Neuronal stem cell (in vitro differentiated cells): ENCODE measurements around the gene NR3C2.

Experiments
- DNase-seq: peaks from one replicate; pipeline ENCODE4 v3.0.0-alpha.2; 2013; ENCODE audit warnings: low spot score
- H2AFZ ChIP-seq: one replicate; pipeline ENCODE4 v1.6.1; 2013; ENCODE audit warnings: mild to moderate bottlenecking, low read length, inconsistent platforms
- H2AK5ac ChIP-seq: 2 replicates; pipeline ENCODE4 v1.6.1; 2013; ENCODE audit warnings: low read depth, mild to moderate bottlenecking, inconsistent platforms, low read length, moderate library complexity, mixed read lengths
- H2BK120ac ChIP-seq: 2 replicates; pipeline ENCODE4 v1.6.1; 2013; ENCODE audit warnings: low read depth, mild to moderate bottlenecking, inconsistent platforms, low read length, moderate library complexity, mixed read lengths
- H2BK12ac ChIP-seq: one replicate; pipeline ENCODE4 v1.6.1; 2013; ENCODE audit warnings: low read length, inconsistent platforms
- H2BK15ac ChIP-seq: 2 replicates; pipeline ENCODE4 v1.6.1; 2013; ENCODE audit warnings: mild to moderate bottlenecking, low read length, inconsistent platforms, mixed read lengths
- H2BK5ac ChIP-seq: one replicate; pipeline ENCODE4 v1.6.1; 2013; ENCODE audit warnings: inconsistent platforms, mild to moderate bottlenecking, low read length, moderate library complexity
- H3K14ac ChIP-seq: one replicate; pipeline ENCODE4 v1.6.1; 2013; ENCODE audit warnings: low read length, inconsistent platforms
- H3K18ac ChIP-seq: 2 replicates; pipeline ENCODE4 v1.6.1; 2013; ENCODE audit warnings: low read length, inconsistent platforms
- H3K23ac ChIP-seq: 2 replicates; pipeline ENCODE4 v1.6.1; 2013; ENCODE audit warnings: low read depth, mild to moderate bottlenecking, mixed read lengths, low read length, inconsistent platforms; ENCODE audit not compliant: poor library complexity
- H3K27ac ChIP-seq: replicated peaks from 3 replicates; pipeline ENCODE4 v1.5.1; 2013; ENCODE audit warnings: low read length, inconsistent platforms
- H3K27me3 ChIP-seq, 3 experiments: 2 replicates each; pipeline ENCODE4 v1.6.1; 2013; ENCODE audit warnings: low read length in 3 of 3, mild to moderate bottlenecking in 2 of 3, inconsistent platforms in 1 of 3, low read depth in 1 of 3, mixed read lengths in 1 of 3, moderate library complexity in 1 of 3; ENCODE audit not compliant: control insufficient read depth in 3 of 3, insufficient read depth in 3 of 3
- H3K36me3 ChIP-seq, 2 donors: replicated peaks in 1 of 2; 2 replicates each; pipeline ENCODE4 v1.6.1; 2013; ENCODE audit warnings: low read length in 2 of 2; ENCODE audit not compliant: control insufficient read depth in 2 of 2, insufficient read depth in 2 of 2
- H3K4ac ChIP-seq: 2 replicates; pipeline ENCODE4 v1.6.1; 2013; ENCODE audit warnings: inconsistent platforms, mild to moderate bottlenecking, low read length, moderate library complexity
- H3K4me1 ChIP-seq, 2 donors: 1 replicate in 1 of 2; 2 replicates in 1 of 2; pipeline ENCODE4 v1.6.1; 2013; ENCODE audit warnings: low read length in 2 of 2, low read depth in 1 of 2; ENCODE audit not compliant: control insufficient read depth in 2 of 2, insufficient read depth in 1 of 2
- H3K4me2 ChIP-seq: one replicate; pipeline ENCODE4 v1.6.1; 2013; ENCODE audit warnings: mild to moderate bottlenecking, low read length, inconsistent platforms; ENCODE audit not compliant: insufficient read depth, poor library complexity, severe bottlenecking
- H3K4me3 ChIP-seq, 2 donors: 2 replicates each; pipeline ENCODE4 v1.5.1; 2013; ENCODE audit warnings: low read length in 2 of 2, mild to moderate bottlenecking in 2 of 2, inconsistent platforms in 1 of 2, moderate library complexity in 1 of 2
- H3K79me1 ChIP-seq: one replicate; pipeline ENCODE4 v1.6.1; 2013; ENCODE audit warnings: low read depth, mild to moderate bottlenecking, inconsistent platforms, low read length, moderate library complexity
- H3K9ac ChIP-seq: one replicate; pipeline ENCODE4 v1.6.1; 2013; ENCODE audit warnings: mild to moderate bottlenecking, low read depth, low read length, inconsistent platforms; ENCODE audit not compliant: poor library complexity
- H3K9me3 ChIP-seq, 2 donors: replicated peaks in 1 of 2; 2 replicates each; pipeline versions ENCODE3 to v1.6.1; 2013; ENCODE audit warnings: low read length in 2 of 2, mild to moderate bottlenecking in 2 of 2, inconsistent platforms in 1 of 2, low read depth in 1 of 2, mixed read lengths in 1 of 2, moderate library complexity in 1 of 2; ENCODE audit not compliant: control insufficient read depth in 2 of 2, insufficient read depth in 1 of 2
- H4K8ac ChIP-seq: one replicate; pipeline ENCODE4 v1.6.1; 2013; ENCODE audit warnings: low read depth, mild to moderate bottlenecking, inconsistent platforms, low read length, moderate library complexity
- H4K91ac ChIP-seq: one replicate; pipeline ENCODE4 v1.6.1; 2013; ENCODE audit warnings: low read length, low read depth, mild to moderate bottlenecking, inconsistent platforms; ENCODE audit not compliant: poor library complexity
- WGBS, 2 donors: extraction: QIAGEN DNeasy Blood & Tissue Kit; methylation state at CpG; one replicate each; pipeline ENCODE4 v1.1.7; 2013; ENCODE audit warnings: missing lambda C conversion rate in 2 of 2, mixed read lengths in 1 of 2; ENCODE audit not compliant: insufficient read length in 2 of 2, insufficient replicate concordance in 1 of 2; ENCODE audit errors: extremely low coverage in 2 of 2; 5-methylcytosine and 5-hydroxymethylcytosine counted together

NR3C2 gene

GRCh38 chr4:148398988-148399387 lies 43.2 kb downstream of the NR3C2 start:
- Histone ChIP-seq H3K79me1 (no peaks in the 10 kb centered on the region), H2BK12ac (no peak overlapping the region), H3K18ac (no peak overlapping the region), H2BK15ac (no peak overlapping the region), H3K4me3 (no peak overlapping the region), H3K27me3 (no peaks in the 10 kb centered on the region), H3K14ac (no peak overlapping the region), H3K4me1 (no peaks in the 10 kb centered on the region), H3K36me3 (no peaks in the 10 kb centered on the region), H3K27ac (no peak overlapping the region), H2AK5ac (no peak overlapping the region), H2BK120ac (no peak overlapping the region), H3K9me3 (no peaks in the 10 kb centered on the region), H4K91ac (no peak overlapping the region), H3K4ac (no peak overlapping the region), H2BK5ac (no peak overlapping the region), H3K4me2 (no peak overlapping the region), H3K9ac (no peak overlapping the region), H4K8ac (no peak overlapping the region), H2AFZ (no peak overlapping the region), H3K23ac (no peak overlapping the region)
- no peak for DNase-seq

- Histone ChIP-seq H2BK120ac (no peak overlapping the region), H3K4me1 (peaks cover 0 to 2% of the 10 kb centered on the region in 2 donors), H3K9ac (no peak overlapping the region), H3K27ac (no peak overlapping the region), H4K91ac (no peak overlapping the region), H2BK15ac (no peak overlapping the region), H3K27me3 (no peaks in the 10 kb centered on the region), H3K4me2 (no peak overlapping the region), H3K36me3 (no peaks in the 10 kb centered on the region), H3K14ac (no peak overlapping the region), H2BK5ac (no peak overlapping the region), H2BK12ac (no peak overlapping the region), H4K8ac (no peak overlapping the region), H3K23ac (no peak overlapping the region), H3K9me3 (no peaks in the 10 kb centered on the region), H3K4ac (no peak overlapping the region), H3K79me1 (no peaks in the 10 kb centered on the region), H2AK5ac (no peak overlapping the region), H2AFZ (no peak overlapping the region), H3K18ac (no peak overlapping the region), H3K4me3 (no peak overlapping the region)
- WGBS, 2 donors: no CpG with 5 or more reads among the region's 2 CpGs
- no peak for DNase-seq
Observed at GRCh38 chr4:148397771-148398170, 44.4 kb downstream of the NR3C2 start.

- WGBS, 2 donors: no CpG with 5 or more reads among the region's 3 CpGs
- no peaks in the 10 kb centered on the region for H3K79me1 ChIP-seq
- H2BK12ac ChIP-seq: no peak overlapping the region
- DNase-seq: no peak
- H2AFZ ChIP-seq: no peak overlapping the region
- no peak overlapping the region for H3K23ac ChIP-seq
- H3K27me3 ChIP-seq: no peaks in the 10 kb centered on the region
- H3K4me3 ChIP-seq: no peak overlapping the region
- no peak overlapping the region for H4K8ac ChIP-seq
- peaks cover 0 to 2% of the 10 kb centered on the region in 2 donors for H3K4me1 ChIP-seq
- no peak overlapping the region for H3K9ac ChIP-seq
- H2BK120ac ChIP-seq: no peak overlapping the region
- no peak overlapping the region for H2AK5ac ChIP-seq
- no peak overlapping the region for H2BK15ac ChIP-seq
- no peaks in the 10 kb centered on the region for H3K9me3 ChIP-seq
- no peak overlapping the region for H3K27ac ChIP-seq
- H3K4me2 ChIP-seq: no peak overlapping the region
- no peak overlapping the region for H3K4ac ChIP-seq
- H4K91ac ChIP-seq: no peak overlapping the region
- no peak overlapping the region for H3K14ac ChIP-seq
- no peak overlapping the region for H2BK5ac ChIP-seq
- H3K36me3 ChIP-seq: no peaks in the 10 kb centered on the region
- H3K18ac ChIP-seq: no peak overlapping the region
Observed at GRCh38 chr4:148396986-148397673, 45.1 kb downstream of the NR3C2 start.

GRCh38 chr4:148395771-148396170 lies 46.4 kb downstream of the NR3C2 start:
- Histone ChIP-seq H2BK5ac (no peak overlapping the region), H3K36me3 (no peaks in the 10 kb centered on the region), H2BK120ac (no peak overlapping the region), H3K27ac (no peak overlapping the region), H3K27me3 (no peaks in the 10 kb centered on the region), H2AFZ (no peak overlapping the region), H3K79me1 (no peaks in the 10 kb centered on the region), H4K8ac (no peak overlapping the region), H3K4me2 (no peak overlapping the region), H3K4me1 (peaks cover 0 to 2% of the 10 kb centered on the region in 2 donors), H2AK5ac (no peak overlapping the region), H3K14ac (no peak overlapping the region), H3K4ac (no peak overlapping the region), H3K9me3 (no peaks in the 10 kb centered on the region), H2BK15ac (no peak overlapping the region), H3K18ac (no peak overlapping the region), H3K4me3 (no peak overlapping the region), H4K91ac (no peak overlapping the region), H3K23ac (no peak overlapping the region), H2BK12ac (no peak overlapping the region), H3K9ac (no peak overlapping the region)
- no CpG with 5 or more reads among the region's 1 CpG for WGBS, 2 donors
- no peak for DNase-seq
